GM12878 (cell line): ENCODE results near the gene RHOF. TPM values are rescaled to one million over a fixed set of nuclear protein-coding genes. Genes with fewer than 3 reads are reported as not detected.

Experiments
- BHLHE40 ChIP-seq, 2 experiments: fragments of 450-650 bp in 1 of 2; IDR thresholded peaks; 2 replicates each; pipeline ENCODE4 v1.6.1; 2011 to 2017; ENCODE audit warnings: low read depth in 2 of 2, borderline replicate concordance in 1 of 2, improper control_type of control experiment in 1 of 2, low read length in 1 of 2, mild to moderate bottlenecking in 1 of 2
- BRCA1 ChIP-seq: IDR thresholded peaks from 2 replicates; pipeline ENCODE4 v1.6.1; 2011; ENCODE audit warnings: low read depth, low read length, improper control_type of control experiment
- CEBPB ChIP-seq, 2 experiments: fragments of 150-350 bp in 1 of 2; IDR thresholded peaks; 2 replicates each; pipeline ENCODE4 v1.6.1; 2012 to 2014; ENCODE audit warnings: low read depth in 2 of 2, low read length in 2 of 2, borderline replicate concordance in 1 of 2, inconsistent platforms in 1 of 2
- EED ChIP-seq: sonication (generic); IDR thresholded peaks from 2 replicates; pipeline ENCODE4 v1.6.1; 2016; ENCODE audit warnings: antibody characterized with exemption, low read depth
- IKZF1 ChIP-seq: fragments of 450-650 bp; conservative IDR thresholded peaks from 2 replicates; pipeline ENCODE4 v1.6.1; 2017; ENCODE audit warnings: antibody characterized with exemption, mild to moderate bottlenecking
- NBN ChIP-seq: fragments of 450-650 bp; IDR thresholded peaks from 2 replicates; pipeline ENCODE4 v1.6.1; 2016
- NFYB ChIP-seq: IDR thresholded peaks from 2 replicates; pipeline ENCODE4 v1.6.1; 2011; ENCODE audit warnings: low read depth, mild to moderate bottlenecking, low read length, improper control_type of control experiment, moderate library complexity; ENCODE audit not compliant: insufficient read depth
- POLR2AphosphoS2 ChIP-seq: IDR thresholded peaks from 2 replicates; pipeline ENCODE4 v1.6.1; 2011; ENCODE audit warnings: low read depth, mild to moderate bottlenecking, low read length, improper control_type of control experiment, moderate library complexity
- RBBP5 ChIP-seq: fragments of 200-600 bp; sonication (generic); conservative IDR thresholded peaks from 2 replicates; pipeline ENCODE4 v1.6.1; 2016
- RUNX3 ChIP-seq: IDR thresholded peaks from 2 replicates; pipeline ENCODE4 v1.6.1; 2012; ENCODE audit warnings: low read length, inconsistent platforms
- SMAD5 ChIP-seq: IDR thresholded peaks from 2 replicates; pipeline ENCODE4 v1.6.1; 2016; ENCODE audit warnings: antibody characterized with exemption, low read depth
- SP1 ChIP-seq: IDR thresholded peaks from one replicate; pipeline ENCODE4 v1.6.1; 2011; ENCODE audit warnings: low read depth, low read length
- SREBF1 ChIP-seq: IDR thresholded peaks from 2 replicates; pipeline ENCODE4 v1.6.1; 2012; ENCODE audit warnings: mild to moderate bottlenecking, low read length
- SREBF2 ChIP-seq: IDR thresholded peaks from 2 replicates; pipeline ENCODE4 v1.6.1; 2012; ENCODE audit warnings: mild to moderate bottlenecking, low read length
- TAF1 ChIP-seq: IDR thresholded peaks from 2 replicates; pipeline ENCODE4 v1.6.1; 2011; ENCODE audit warnings: mild to moderate bottlenecking, low read depth, low read length, borderline replicate concordance
- TARDBP ChIP-seq: IDR thresholded peaks from 2 replicates; pipeline ENCODE4 v1.6.1; 2016; ENCODE audit warnings: borderline replicate concordance
- YBX1 ChIP-seq: fragments of 450-650 bp; IDR thresholded peaks from 2 replicates; pipeline ENCODE4 v1.6.1; 2016; ENCODE audit warnings: antibody characterized with exemption
- YY1 ChIP-seq: IDR thresholded peaks from 2 replicates; pipeline ENCODE4 v1.6.1; 2011; ENCODE audit warnings: low read depth, mild to moderate bottlenecking, low read length
- ZBED1 ChIP-seq: IDR thresholded peaks from 2 replicates; pipeline ENCODE4 v1.6.1; 2016; ENCODE audit warnings: borderline replicate concordance
- polyA plus RNA-seq, 11 experiments: library from polyadenylated mRNA; depleted of rRNA in 4 of 11; unstranded in 6 of 11; stranded (reverse) in 5 of 11; fragments of >200 nt; fragmentation: Nextera tagmentation in 4 of 11; fragmentation: Illumina TruSeq in 1 of 11; extraction: Ambion mirVana in 4 of 11; extraction: Trizol in 1 of 11; gene quantifications; 1 replicate in 1 of 11; 2 replicates in 10 of 11; pipeline versions ENCODE4 v1.2.1 to v1.2.3, GENCODE V29; 2011 to 2016; ENCODE audit warnings: inconsistent platforms in 2 of 11, missing spikeins in 2 of 11, low read depth in 1 of 11
- total RNA-seq, 4 experiments: library from RNA; depleted of rRNA in 3 of 4; stranded (reverse); fragments of >200 nt in 3 of 4; fragmentation: Illumina TruSeq in 1 of 4; extraction: Trizol in 1 of 4; gene quantifications; 2 replicates each; pipeline versions ENCODE4 v1.2.1 to v1.2.3, GENCODE V29; 2013 to 2021
- TF ChIP-seq, protein P1 (sequence below): fragments of 450-650 bp; formaldehyde crosslinking; IDR thresholded peaks from 2 replicates; pipeline ENCODE4 v1.4.0; 2022; ENCODE audit warnings: mild to moderate bottlenecking, moderate library complexity
- TF ChIP-seq, protein P2 (sequence below): IDR thresholded peaks from 2 replicates; pipeline ENCODE4 v1.6.1; 2012; ENCODE audit warnings: improper control_type of control experiment, low read depth, low read length; ENCODE audit not compliant: insufficient replicate concordance
- TF ChIP-seq, protein P3 (sequence below): fragments of 450-650 bp; IDR thresholded peaks from 2 replicates; pipeline ENCODE4 v1.6.1; 2017; ENCODE audit warnings: borderline replicate concordance

Gene RHOF
- total and polyA plus RNA-seq, 10 of the 15 experiments (the other 5 are each of a cell fraction or from before 2014, with no cell fraction given) = 6.1 to 78.7 (median 39.7) TPM

DNA sequence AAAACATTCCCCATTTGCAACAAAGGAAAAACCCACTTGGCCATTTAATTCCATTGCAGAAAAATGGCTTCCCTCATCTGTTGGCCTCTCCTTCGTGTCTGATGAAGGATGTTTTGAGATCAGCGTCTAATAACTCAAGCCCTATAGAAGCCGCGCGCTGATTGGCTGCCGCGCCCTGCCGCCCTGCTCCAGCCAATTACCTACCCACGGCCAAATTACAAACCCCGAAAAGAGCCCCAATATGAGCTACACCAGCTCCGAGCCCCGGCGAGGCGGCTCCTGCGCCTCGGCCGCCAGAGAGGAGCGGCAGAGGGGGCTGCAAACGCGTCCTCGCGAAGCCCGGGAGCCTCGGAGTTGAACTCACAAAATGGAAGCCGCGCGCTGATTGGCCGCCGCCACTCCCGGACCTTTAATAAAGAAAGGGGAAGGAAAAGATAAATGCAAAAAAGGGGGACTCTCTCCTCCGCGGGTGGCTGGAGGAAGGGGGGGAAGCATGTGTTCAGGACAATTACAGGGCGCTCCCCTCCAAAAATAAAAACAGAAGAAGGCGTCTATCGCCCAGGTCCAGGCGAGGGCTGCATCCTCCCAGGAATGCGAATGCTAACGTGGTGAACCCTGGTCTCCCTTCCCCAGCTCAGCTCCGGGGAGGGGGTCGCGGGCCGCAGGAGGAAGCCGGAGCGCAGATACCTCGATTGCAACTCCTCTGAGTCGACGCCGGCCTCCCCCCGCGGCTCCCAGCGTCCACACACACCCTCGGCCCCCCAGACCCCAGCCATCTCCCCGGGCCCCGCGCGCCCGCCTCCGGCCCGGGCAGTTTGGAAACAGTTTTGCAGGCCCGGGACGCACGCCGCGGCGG, 9.6 kb upstream of the RHOF start (continued):
- TF ChIP-seq, protein P1, sequence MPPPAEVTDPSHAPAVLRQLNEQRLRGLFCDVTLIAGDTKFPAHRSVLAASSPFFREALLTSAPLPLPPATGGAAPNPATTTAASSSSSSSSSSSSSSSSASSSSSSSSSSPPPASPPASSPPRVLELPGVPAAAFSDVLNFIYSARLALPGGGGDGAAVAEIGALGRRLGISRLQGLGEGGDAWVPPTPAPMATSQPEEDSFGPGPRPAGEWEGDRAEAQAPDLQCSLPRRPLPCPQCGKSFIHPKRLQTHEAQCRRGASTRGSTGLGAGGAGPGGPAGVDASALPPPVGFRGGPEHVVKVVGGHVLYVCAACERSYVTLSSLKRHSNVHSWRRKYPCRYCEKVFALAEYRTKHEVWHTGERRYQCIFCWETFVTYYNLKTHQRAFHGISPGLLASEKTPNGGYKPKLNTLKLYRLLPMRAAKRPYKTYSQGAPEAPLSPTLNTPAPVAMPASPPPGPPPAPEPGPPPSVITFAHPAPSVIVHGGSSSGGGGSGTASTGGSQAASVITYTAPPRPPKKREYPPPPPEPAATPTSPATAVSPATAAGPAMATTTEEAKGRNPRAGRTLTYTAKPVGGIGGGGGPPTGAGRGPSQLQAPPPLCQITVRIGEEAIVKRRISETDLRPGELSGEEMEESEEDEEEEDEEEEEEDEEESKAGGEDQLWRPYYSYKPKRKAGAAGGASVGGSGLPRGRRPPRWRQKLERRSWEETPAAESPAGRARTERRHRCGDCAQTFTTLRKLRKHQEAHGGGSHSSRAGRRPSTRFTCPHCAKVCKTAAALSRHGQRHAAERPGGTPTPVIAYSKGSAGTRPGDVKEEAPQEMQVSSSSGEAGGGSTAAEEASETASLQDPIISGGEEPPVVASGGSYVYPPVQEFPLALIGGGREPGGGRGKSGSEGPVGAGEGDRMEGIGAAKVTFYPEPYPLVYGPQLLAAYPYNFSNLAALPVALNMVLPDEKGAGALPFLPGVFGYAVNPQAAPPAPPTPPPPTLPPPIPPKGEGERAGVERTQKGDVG (CRISPR knock-in tag) = no peak
- TF ChIP-seq YY1 = peak; percentile 94
- peak; percentile 82 for TF ChIP-seq NFYB
- no peak for TF ChIP-seq RBBP5
- TF ChIP-seq SREBF2 = peak; percentile 76
- peak; percentile 95 for TF ChIP-seq SMAD5
- no peak for TF ChIP-seq YBX1
- TF ChIP-seq, protein P2, sequence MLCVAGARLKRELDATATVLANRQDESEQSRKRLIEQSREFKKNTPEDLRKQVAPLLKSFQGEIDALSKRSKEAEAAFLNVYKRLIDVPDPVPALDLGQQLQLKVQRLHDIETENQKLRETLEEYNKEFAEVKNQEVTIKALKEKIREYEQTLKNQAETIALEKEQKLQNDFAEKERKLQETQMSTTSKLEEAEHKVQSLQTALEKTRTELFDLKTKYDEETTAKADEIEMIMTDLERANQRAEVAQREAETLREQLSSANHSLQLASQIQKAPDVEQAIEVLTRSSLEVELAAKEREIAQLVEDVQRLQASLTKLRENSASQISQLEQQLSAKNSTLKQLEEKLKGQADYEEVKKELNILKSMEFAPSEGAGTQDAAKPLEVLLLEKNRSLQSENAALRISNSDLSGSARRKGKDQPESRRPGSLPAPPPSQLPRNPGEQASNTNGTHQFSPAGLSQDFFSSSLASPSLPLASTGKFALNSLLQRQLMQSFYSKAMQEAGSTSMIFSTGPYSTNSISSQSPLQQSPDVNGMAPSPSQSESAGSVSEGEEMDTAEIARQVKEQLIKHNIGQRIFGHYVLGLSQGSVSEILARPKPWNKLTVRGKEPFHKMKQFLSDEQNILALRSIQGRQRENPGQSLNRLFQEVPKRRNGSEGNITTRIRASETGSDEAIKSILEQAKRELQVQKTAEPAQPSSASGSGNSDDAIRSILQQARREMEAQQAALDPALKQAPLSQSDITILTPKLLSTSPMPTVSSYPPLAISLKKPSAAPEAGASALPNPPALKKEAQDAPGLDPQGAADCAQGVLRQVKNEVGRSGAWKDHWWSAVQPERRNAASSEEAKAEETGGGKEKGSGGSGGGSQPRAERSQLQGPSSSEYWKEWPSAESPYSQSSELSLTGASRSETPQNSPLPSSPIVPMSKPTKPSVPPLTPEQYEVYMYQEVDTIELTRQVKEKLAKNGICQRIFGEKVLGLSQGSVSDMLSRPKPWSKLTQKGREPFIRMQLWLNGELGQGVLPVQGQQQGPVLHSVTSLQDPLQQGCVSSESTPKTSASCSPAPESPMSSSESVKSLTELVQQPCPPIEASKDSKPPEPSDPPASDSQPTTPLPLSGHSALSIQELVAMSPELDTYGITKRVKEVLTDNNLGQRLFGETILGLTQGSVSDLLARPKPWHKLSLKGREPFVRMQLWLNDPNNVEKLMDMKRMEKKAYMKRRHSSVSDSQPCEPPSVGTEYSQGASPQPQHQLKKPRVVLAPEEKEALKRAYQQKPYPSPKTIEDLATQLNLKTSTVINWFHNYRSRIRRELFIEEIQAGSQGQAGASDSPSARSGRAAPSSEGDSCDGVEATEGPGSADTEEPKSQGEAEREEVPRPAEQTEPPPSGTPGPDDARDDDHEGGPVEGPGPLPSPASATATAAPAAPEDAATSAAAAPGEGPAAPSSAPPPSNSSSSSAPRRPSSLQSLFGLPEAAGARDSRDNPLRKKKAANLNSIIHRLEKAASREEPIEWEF = no peak
- no peak for TF ChIP-seq SREBF1
- peak; percentile 43; the same call in 1 of the 2 replicates for TF ChIP-seq EED
- TF ChIP-seq ZBED1 = peak; percentile 92
- TF ChIP-seq NBN = peak; percentile 49
- TF ChIP-seq BHLHE40 (IDR thresholded peaks at IDR 0.05; ENCODE audit: borderline replicate concordance in 1 of 2, low read depth in 2 of 2, low read length in 1 of 2) = peak; percentile 6 to 14; a peak in 1 of 4 replicates
- peak; percentile 16 for TF ChIP-seq SP1
- TF ChIP-seq TARDBP = peak; percentile 60; the same call in 1 of the 2 replicates
- TF ChIP-seq IKZF1 = peak; percentile 75
- TF ChIP-seq RUNX3 = no peak
- no peak for TF ChIP-seq CEBPB (IDR thresholded peaks at IDR 0.05; ENCODE audit: borderline replicate concordance in 1 of 2, low read depth in 2 of 2, low read length in 2 of 2)
- TF ChIP-seq POLR2AphosphoS2 = peak; percentile 95
- TF ChIP-seq, protein P3, sequence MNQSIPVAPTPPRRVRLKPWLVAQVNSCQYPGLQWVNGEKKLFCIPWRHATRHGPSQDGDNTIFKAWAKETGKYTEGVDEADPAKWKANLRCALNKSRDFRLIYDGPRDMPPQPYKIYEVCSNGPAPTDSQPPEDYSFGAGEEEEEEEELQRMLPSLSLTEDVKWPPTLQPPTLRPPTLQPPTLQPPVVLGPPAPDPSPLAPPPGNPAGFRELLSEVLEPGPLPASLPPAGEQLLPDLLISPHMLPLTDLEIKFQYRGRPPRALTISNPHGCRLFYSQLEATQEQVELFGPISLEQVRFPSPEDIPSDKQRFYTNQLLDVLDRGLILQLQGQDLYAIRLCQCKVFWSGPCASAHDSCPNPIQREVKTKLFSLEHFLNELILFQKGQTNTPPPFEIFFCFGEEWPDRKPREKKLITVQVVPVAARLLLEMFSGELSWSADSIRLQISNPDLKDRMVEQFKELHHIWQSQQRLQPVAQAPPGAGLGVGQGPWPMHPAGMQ = no peak
- peak; percentile 94 for TF ChIP-seq TAF1
- TF ChIP-seq BRCA1 = peak; percentile 52
